Measurements from ENCODE around the gene RCC1. TPM values are rescaled to one million over a fixed set of nuclear protein-coding genes. Genes with fewer than 3 reads are reported as not detected.

RCC1 gene, protein sequence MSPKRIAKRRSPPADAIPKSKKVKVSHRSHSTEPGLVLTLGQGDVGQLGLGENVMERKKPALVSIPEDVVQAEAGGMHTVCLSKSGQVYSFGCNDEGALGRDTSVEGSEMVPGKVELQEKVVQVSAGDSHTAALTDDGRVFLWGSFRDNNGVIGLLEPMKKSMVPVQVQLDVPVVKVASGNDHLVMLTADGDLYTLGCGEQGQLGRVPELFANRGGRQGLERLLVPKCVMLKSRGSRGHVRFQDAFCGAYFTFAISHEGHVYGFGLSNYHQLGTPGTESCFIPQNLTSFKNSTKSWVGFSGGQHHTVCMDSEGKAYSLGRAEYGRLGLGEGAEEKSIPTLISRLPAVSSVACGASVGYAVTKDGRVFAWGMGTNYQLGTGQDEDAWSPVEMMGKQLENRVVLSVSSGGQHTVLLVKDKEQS
- polyA plus RNA-seq (2013) = 31.1 TPM

DNA sequence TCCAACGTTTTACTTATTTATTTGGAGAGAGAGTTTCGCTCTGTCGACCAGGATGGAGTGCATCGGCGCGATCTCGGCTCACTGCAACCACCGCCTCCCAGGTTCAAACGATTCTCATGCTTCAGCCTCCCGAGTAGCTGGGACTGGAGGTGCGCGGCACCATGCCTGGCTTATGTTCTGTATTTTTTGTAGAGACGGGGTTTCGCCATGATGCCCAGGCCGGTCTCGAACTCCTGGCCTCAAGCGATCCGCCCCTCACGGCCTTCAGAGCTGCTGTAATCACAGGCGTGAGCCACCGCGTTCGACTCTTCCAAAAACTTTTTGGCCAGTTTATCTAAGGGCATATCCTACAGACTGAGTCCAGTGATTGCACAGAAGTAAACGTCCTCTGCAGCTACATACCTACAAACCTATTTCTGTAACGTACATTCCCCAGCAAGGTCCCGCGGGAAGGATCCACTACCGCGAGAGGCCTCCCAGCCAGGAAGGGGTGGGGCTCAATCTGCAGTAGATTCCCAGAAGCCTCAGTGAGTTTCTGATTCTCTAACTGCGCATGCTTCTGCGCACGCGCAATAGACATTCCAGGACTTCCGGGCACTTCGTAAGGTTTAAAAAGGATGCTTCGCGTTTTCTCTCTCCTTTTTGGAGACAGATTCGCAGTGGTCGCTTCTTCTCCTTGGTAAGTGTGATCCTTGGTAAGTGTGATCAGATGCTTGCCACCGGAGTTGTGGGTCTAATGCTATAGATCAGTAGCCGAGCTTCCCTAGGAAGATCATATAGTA, at the start of gene RCC1:
Gene RCC1 (plus strand): TSS at position 638 of the 782 bp plus-strand sequence. CDS start 23,824 bp downstream, outside the sequence.
- Histone ChIP-seq H3K4me3 (ENCODE audit: control insufficient read depth in 1 of 7, extremely low read depth in 1 of 7, insufficient read depth in 4 of 7, low read depth in 2 of 7, low read length in 6 of 7) (peak within 1 kb of the TSS; percentile 77 to 99 (median 97)), H3K36me3 (ENCODE audit: control insufficient read depth in 4 of 4, insufficient read depth in 4 of 4, low read length in 3 of 4) (peaks cover 14 to 41% (median 30%) of the 10 kb centered on the region in 4 experiments), H3K27ac (ENCODE audit: insufficient read depth in 1 of 2, low read depth in 1 of 2, low read length in 2 of 2, poor library complexity in 1 of 2, severe bottlenecking in 2 of 2) (peak within 1 kb of the TSS; percentile 87 to 95), H3K4me1 (ENCODE audit: control extremely low read depth in 1 of 4, control insufficient read depth in 4 of 4, insufficient read depth in 4 of 4, low read length in 3 of 4) (peaks cover 28 to 43% (median 34%) of the 10 kb centered on the region in 4 experiments), H3K9me3 (ENCODE audit: control extremely low read depth in 1 of 5, control insufficient read depth in 4 of 5, insufficient read depth in 2 of 5, low read depth in 1 of 5, low read length in 4 of 5) (no peaks in the 10 kb centered on the region), H3K27me3 (replicated peaks in 2 of 5; ENCODE audit: control insufficient read depth in 4 of 5, insufficient read depth in 5 of 5, low read length in 4 of 5) (no peaks in the 10 kb centered on the region)
- CTCF ChIA-PET = interaction anchor here (1.6 kb wide), 1 partner anchor 17 kb away, joined by 3 read pairs; no protein-coding TSS in a partner anchor
- peak; percentile 98 to 99 (median 98) for DNase-seq
- WGBS (ENCODE audit: insufficient coverage) = 0% methylated on average over 26 of the region's 41 CpGs
- POLR2A ChIA-PET = interaction anchor here (0.6 to 1.7 kb wide), 5 partner anchors 11 to 372 kb away, joined by 3 to 8 read pairs (median 3); no protein-coding TSS in a partner anchor

DNA sequence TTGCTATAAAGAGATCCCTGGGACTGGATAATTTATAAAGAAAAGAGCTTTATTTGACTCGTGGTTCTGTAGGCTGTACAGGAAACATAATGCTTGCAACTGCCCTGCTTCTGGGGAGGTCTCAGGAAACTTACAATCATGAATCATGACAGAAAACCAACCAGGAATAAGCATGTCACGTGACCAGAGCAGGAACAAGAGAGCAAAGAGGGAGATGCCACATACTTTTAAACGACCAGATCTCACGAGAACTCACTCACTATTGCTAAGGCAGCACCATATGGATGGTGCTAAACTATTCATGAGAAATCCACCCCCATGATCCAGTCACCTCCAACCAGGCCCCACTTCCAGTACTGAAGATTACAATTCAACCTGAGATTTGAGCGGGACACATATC, 49.8 kb upstream of the RCC1 start:
- Histone ChIP-seq H3K36me3 (ENCODE audit: control insufficient read depth in 4 of 4, insufficient read depth in 4 of 4, low read length in 3 of 4) (peaks cover 2 to 15% (median 6%) of the 10 kb centered on the region in 4 experiments), H3K27ac (ENCODE audit: insufficient read depth in 1 of 2, low read depth in 1 of 2, low read length in 2 of 2, poor library complexity in 1 of 2, severe bottlenecking in 2 of 2) (peak overlapping the region; percentile 10 to 52), H3K9me3 (ENCODE audit: control extremely low read depth in 1 of 5, control insufficient read depth in 4 of 5, insufficient read depth in 2 of 5, low read depth in 1 of 5, low read length in 4 of 5) (no peaks in the 10 kb centered on the region), H3K27me3 (replicated peaks in 2 of 5; ENCODE audit: control insufficient read depth in 4 of 5, insufficient read depth in 5 of 5, low read length in 4 of 5) (no peaks in the 10 kb centered on the region), H3K4me3 (ENCODE audit: control insufficient read depth in 1 of 7, extremely low read depth in 1 of 7, insufficient read depth in 4 of 7, low read depth in 2 of 7, low read length in 6 of 7) (peak overlapping the region in 2 of 7 experiments; percentile 11 to 15), H3K4me1 (ENCODE audit: control extremely low read depth in 1 of 4, control insufficient read depth in 4 of 4, insufficient read depth in 4 of 4, low read length in 3 of 4) (peaks cover 2 to 45% (median 27%) of the 10 kb centered on the region in 4 experiments)
- DNase-seq = peak; percentile 40 to 86 (median 82)
- 50% methylated on average over 2 of the region's 5 CpGs for WGBS (ENCODE audit: insufficient coverage)
- POLR2A ChIA-PET = no interaction called here
- CTCF ChIA-PET = no interaction called here

DNA sequence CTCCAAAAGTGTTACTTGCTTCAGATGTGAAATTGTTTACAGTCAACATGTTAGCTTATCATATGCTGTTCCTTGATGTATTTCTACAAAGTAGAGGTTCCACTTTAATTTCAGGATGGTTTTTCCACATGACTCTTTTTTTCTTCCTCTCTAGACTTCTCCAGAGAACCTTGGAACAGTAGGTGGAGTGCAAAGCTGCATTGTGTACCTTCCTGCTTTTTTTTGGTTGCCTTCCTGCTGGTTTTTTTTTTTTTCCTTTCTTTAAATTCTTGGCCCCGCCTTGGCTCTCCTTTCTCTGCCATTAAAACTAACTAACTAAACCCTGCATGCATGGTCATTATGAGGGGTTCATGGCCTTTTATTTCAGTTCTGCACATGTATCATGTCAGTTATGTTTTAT, 48.2 kb upstream of the RCC1 start:
- Histone ChIP-seq H3K36me3 (ENCODE audit: control insufficient read depth in 4 of 4, insufficient read depth in 4 of 4, low read length in 3 of 4) (peaks cover 2 to 20% (median 8%) of the 10 kb centered on the region in 4 experiments), H3K4me3 (ENCODE audit: control insufficient read depth in 1 of 7, extremely low read depth in 1 of 7, insufficient read depth in 4 of 7, low read depth in 2 of 7, low read length in 6 of 7) (no peak overlapping the region), H3K4me1 (ENCODE audit: control extremely low read depth in 1 of 4, control insufficient read depth in 4 of 4, insufficient read depth in 4 of 4, low read length in 3 of 4) (peaks cover 2 to 38% (median 24%) of the 10 kb centered on the region in 4 experiments), H3K27ac (ENCODE audit: insufficient read depth in 1 of 2, low read depth in 1 of 2, low read length in 2 of 2, poor library complexity in 1 of 2, severe bottlenecking in 2 of 2) (peak overlapping the region in 1 of 2 experiments; percentile 26), H3K9me3 (ENCODE audit: control extremely low read depth in 1 of 5, control insufficient read depth in 4 of 5, insufficient read depth in 2 of 5, low read depth in 1 of 5, low read length in 4 of 5) (no peaks in the 10 kb centered on the region), H3K27me3 (replicated peaks in 2 of 5; ENCODE audit: control insufficient read depth in 4 of 5, insufficient read depth in 5 of 5, low read length in 4 of 5) (no peaks in the 10 kb centered on the region)
- no CpG with 5 or more reads among the region's 1 CpG for WGBS (ENCODE audit: insufficient coverage)
- ChIA-PET CTCF (interaction anchor here (1.0 to 1.2 kb wide), 2 partner anchors 10 to 14 kb away, joined by 3 to 4 read pairs; no protein-coding TSS in a partner anchor), POLR2A (no interaction called here)
- DNase-seq = no peak

DNA sequence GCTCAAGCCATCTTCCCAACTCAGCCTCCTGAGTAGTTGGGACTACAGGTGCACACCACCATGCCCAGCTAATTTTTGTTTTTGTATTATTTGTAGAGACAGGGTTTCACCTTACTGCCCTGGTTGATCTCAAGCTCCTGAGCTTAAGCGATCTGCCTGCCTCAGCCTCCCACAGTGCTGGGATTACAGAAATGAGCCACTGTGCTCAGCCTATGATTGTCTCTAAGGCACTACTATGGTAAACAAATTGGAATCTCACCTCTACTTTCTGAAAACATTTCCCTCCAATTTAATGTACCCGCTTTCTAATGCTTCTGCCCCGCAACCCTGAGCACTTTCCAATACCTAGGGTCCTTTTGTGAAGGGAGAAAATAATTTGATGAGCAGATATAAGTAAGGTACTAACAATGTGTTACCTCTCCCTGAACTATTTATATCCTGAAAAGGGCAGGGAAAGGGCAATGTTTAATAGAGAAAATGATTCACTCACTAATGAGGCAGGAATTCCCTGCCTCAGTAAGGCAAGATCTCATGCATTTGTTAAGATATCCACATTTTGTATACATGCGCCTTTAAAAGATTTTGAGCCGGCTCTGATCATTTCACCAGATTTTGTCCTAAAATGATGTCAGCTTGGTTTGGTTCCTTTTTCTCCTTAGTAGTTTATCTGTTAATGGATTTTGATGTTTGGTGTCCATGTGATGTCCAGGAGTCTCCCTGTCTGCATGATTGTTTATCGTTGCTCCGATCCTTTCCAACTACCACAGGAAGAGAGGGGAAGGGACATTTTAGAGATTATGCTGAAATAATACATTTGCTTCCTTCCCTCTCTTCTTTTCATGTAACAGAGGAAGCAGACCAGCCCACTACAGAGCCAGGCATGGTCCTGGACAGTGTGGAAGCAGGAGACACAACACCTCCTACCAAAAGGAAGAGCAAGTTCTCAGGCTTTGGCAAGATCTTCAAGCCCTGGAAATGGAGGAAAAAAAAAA, 47.3 kb upstream of the RCC1 start:
- ChIA-PET CTCF (interaction anchor here (0.6 to 1.2 kb wide), 3 partner anchors 11 to 87 kb away, joined by 3 to 4 read pairs (median 4); no protein-coding TSS in a partner anchor), POLR2A (no interaction called here)
- no peaks in the 10 kb centered on the region for H3K9me3 ChIP-seq (ENCODE audit: control extremely low read depth in 1 of 5, control insufficient read depth in 4 of 5, insufficient read depth in 2 of 5, low read depth in 1 of 5, low read length in 4 of 5)
- DNase-seq = no peak
- no peaks in the 10 kb centered on the region for H3K27me3 ChIP-seq (replicated peaks in 2 of 5; ENCODE audit: control insufficient read depth in 4 of 5, insufficient read depth in 5 of 5, low read length in 4 of 5)
- 100% methylated on average over 1 of the region's 7 CpGs for WGBS (ENCODE audit: insufficient coverage)
- H3K27ac ChIP-seq (ENCODE audit: insufficient read depth in 1 of 2, low read depth in 1 of 2, low read length in 2 of 2, poor library complexity in 1 of 2, severe bottlenecking in 2 of 2) = peak overlapping the region in 1 of 2 experiments; percentile 26
- H3K4me1 ChIP-seq (ENCODE audit: control extremely low read depth in 1 of 4, control insufficient read depth in 4 of 4, insufficient read depth in 4 of 4, low read length in 3 of 4) = peaks cover 2 to 38% (median 24%) of the 10 kb centered on the region in 4 experiments
- peaks cover 0 to 28% (median 8%) of the 10 kb centered on the region in 4 experiments for H3K36me3 ChIP-seq (ENCODE audit: control insufficient read depth in 4 of 4, insufficient read depth in 4 of 4, low read length in 3 of 4)
- H3K4me3 ChIP-seq (ENCODE audit: control insufficient read depth in 1 of 7, extremely low read depth in 1 of 7, insufficient read depth in 4 of 7, low read depth in 2 of 7, low read length in 6 of 7) = no peak overlapping the region

DNA sequence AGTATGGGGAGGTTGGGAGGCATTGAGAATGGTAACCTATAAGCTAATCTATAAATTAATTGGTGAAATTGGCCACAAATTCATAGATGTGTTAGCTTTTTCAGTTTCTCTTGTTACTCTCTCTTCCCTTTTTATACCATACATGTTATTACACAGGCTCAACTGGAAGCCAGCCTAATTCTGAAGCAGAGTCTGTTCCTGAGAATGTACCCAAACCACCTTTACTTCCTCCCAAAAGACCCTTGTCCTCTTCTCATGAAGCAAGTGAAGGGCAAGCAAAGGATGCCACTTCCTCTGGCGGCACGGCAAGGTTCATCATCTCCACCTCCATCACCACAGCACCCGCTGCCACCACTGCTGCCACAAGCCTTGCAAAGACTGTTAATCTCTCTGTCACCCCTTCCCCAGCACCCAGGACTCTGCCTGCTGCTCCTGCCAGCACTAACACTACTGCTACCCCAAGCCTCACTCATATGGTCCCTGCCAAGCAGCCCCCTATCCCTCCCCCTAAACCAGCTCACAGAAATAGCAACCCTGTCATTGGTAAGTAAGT, 39.5 kb upstream of the RCC1 start:
- peaks cover 0 to 1% (median 0%) of the 10 kb centered on the region in 4 experiments for H3K4me1 ChIP-seq (ENCODE audit: control extremely low read depth in 1 of 4, control insufficient read depth in 4 of 4, insufficient read depth in 4 of 4, low read length in 3 of 4)
- no peak for DNase-seq
- no peaks in the 10 kb centered on the region for H3K27me3 ChIP-seq (replicated peaks in 2 of 5; ENCODE audit: control insufficient read depth in 4 of 5, insufficient read depth in 5 of 5, low read length in 4 of 5)
- 100% methylated on average over 3 of the region's 3 CpGs for WGBS (ENCODE audit: insufficient coverage)
- ChIA-PET CTCF (interaction anchor here (0.9 kb wide), 1 partner anchor 60 kb away, joined by 3 read pairs; no protein-coding TSS in a partner anchor), POLR2A (no interaction called here)
- no peaks in the 10 kb centered on the region for H3K9me3 ChIP-seq (ENCODE audit: control extremely low read depth in 1 of 5, control insufficient read depth in 4 of 5, insufficient read depth in 2 of 5, low read depth in 1 of 5, low read length in 4 of 5)
- no peak overlapping the region for H3K4me3 ChIP-seq (ENCODE audit: control insufficient read depth in 1 of 7, extremely low read depth in 1 of 7, insufficient read depth in 4 of 7, low read depth in 2 of 7, low read length in 6 of 7)
- peaks cover 8 to 55% (median 31%) of the 10 kb centered on the region in 4 experiments for H3K36me3 ChIP-seq (ENCODE audit: control insufficient read depth in 4 of 4, insufficient read depth in 4 of 4, low read length in 3 of 4)
- no peak overlapping the region for H3K27ac ChIP-seq (ENCODE audit: insufficient read depth in 1 of 2, low read depth in 1 of 2, low read length in 2 of 2, poor library complexity in 1 of 2, severe bottlenecking in 2 of 2)

DNA sequence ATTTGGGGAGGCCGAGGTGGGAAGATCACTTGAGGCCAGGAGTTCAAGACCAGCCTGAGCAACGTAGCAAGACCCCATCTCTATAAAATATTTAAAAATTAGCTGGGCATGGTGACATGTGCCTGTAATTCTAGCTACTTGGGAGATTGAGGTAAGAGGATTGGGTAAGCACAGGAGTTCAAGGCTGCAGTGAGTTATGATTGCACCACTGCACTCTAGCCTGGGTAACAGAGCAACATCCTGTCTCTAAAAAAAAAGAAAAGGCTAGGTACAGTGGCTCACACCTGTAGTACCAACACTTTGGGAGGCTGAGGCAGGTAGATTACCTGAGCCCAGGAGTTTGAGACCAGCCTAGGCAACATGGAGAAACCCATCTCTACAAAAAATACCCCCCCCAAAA, 35.7 kb upstream of the RCC1 start:
- POLR2A ChIA-PET = interaction anchor here (0.7 to 1.0 kb wide), 2 partner anchors 10 to 407 kb away, joined by 3 read pairs; no protein-coding TSS in a partner anchor
- peaks cover 11 to 49% (median 37%) of the 10 kb centered on the region in 4 experiments for H3K36me3 ChIP-seq (ENCODE audit: control insufficient read depth in 4 of 4, insufficient read depth in 4 of 4, low read length in 3 of 4)
- no peak overlapping the region for H3K4me3 ChIP-seq (ENCODE audit: control insufficient read depth in 1 of 7, extremely low read depth in 1 of 7, insufficient read depth in 4 of 7, low read depth in 2 of 7, low read length in 6 of 7)
- no peak overlapping the region for H3K27ac ChIP-seq (ENCODE audit: insufficient read depth in 1 of 2, low read depth in 1 of 2, low read length in 2 of 2, poor library complexity in 1 of 2, severe bottlenecking in 2 of 2)
- no peaks in the 10 kb centered on the region for H3K27me3 ChIP-seq (replicated peaks in 2 of 5; ENCODE audit: control insufficient read depth in 4 of 5, insufficient read depth in 5 of 5, low read length in 4 of 5)
- no CpG with 5 or more reads among the region's 2 CpGs for WGBS (ENCODE audit: insufficient coverage)
- no peak for DNase-seq
- no peaks in the 10 kb centered on the region for H3K9me3 ChIP-seq (ENCODE audit: control extremely low read depth in 1 of 5, control insufficient read depth in 4 of 5, insufficient read depth in 2 of 5, low read depth in 1 of 5, low read length in 4 of 5)
- CTCF ChIA-PET = interaction anchor here (0.6 to 6.1 kb wide), 3 partner anchors 57 to 133 kb away, joined by 3 to 59 read pairs (median 12); no protein-coding TSS in a partner anchor
- H3K4me1 ChIP-seq (ENCODE audit: control extremely low read depth in 1 of 4, control insufficient read depth in 4 of 4, insufficient read depth in 4 of 4, low read length in 3 of 4) = peaks cover 0 to 4% (median 2%) of the 10 kb centered on the region in 4 experiments

Data from common myeloid progenitor, CD34-positive (primary cell).